K562 (cell line): ENCODE data around the gene SUPT20H. TPM values are rescaled to one million over a fixed set of nuclear protein-coding genes. Genes with fewer than 3 reads are reported as not detected.

Experiments used
- CTCF ChIP-seq, 3 experiments: IDR thresholded peaks in 2 of 3; conservative IDR thresholded peaks in 1 of 3; 2 replicates each; pipeline ENCODE4 v1.5.1; 2011 to 2012; ENCODE audit warnings: low read length in 3 of 3, mild to moderate bottlenecking in 3 of 3, control low read depth in 2 of 3, improper control_type of control experiment in 1 of 3, inconsistent platforms in 1 of 3, low read depth in 1 of 3, mixed read lengths in 1 of 3, moderate library complexity in 1 of 3; ENCODE audit not compliant: insufficient read depth in 2 of 3
- KLF16 ChIP-seq: IDR thresholded peaks from 2 replicates; pipeline ENCODE4 v1.6.1; 2016; ENCODE audit warnings: antibody characterized with exemption
- LCOR ChIP-seq: sonication (generic); formaldehyde crosslinking; IDR thresholded peaks from 2 replicates; pipeline ENCODE4 v1.8.0; 2022; ENCODE audit warnings: mild to moderate bottlenecking, missing genetic modification reagents
- SIX5 ChIP-seq, 2 experiments: IDR thresholded peaks; 2 replicates each; pipeline ENCODE4 v1.6.1; 2011; ENCODE audit warnings: low read length in 2 of 2, borderline replicate concordance in 1 of 2, low read depth in 1 of 2, mild to moderate bottlenecking in 1 of 2, moderate library complexity in 1 of 2; ENCODE audit not compliant: insufficient read depth in 1 of 2
- polyA plus RNA-seq, 8 experiments: library from polyadenylated mRNA; depleted of rRNA in 4 of 8; stranded (reverse) in 5 of 8; unstranded in 3 of 8; fragments of >200 nt; fragmentation: Nextera tagmentation in 2 of 8; fragmentation: Illumina TruSeq in 1 of 8; extraction: Ambion mirVana in 2 of 8; extraction: Trizol in 1 of 8; gene quantifications; 2 replicates each; pipeline versions ENCODE4 v1.2.1 to v1.2.3, GENCODE V29; 2011 to 2014; ENCODE audit warnings: inconsistent platforms in 1 of 8, missing spikeins in 1 of 8
- total RNA-seq, 7 experiments: library from RNA; depleted of rRNA in 6 of 7; stranded (reverse); fragments of >200 nt in 6 of 7; fragmentation: Illumina TruSeq in 2 of 7; extraction: Trizol in 2 of 7; gene quantifications; 2 replicates each; pipeline versions ENCODE4 v1.2.1 to v1.2.3, GENCODE V29; 2011 to 2021; ENCODE audit warnings: low replicate concordance in 1 of 7
- TF ChIP-seq, protein P1 (sequence below), 2 experiments: fragments of 450-650 bp; conservative IDR thresholded peaks; 2 replicates each; pipeline ENCODE4 v1.6.1; 2017; ENCODE audit warnings: mild to moderate bottlenecking in 2 of 2, moderate library complexity in 2 of 2
- TF ChIP-seq, protein P2 (sequence below), 2 experiments: fragments of 450-650 bp in 1 of 2; sonication (generic) in 1 of 2; formaldehyde crosslinking; conservative IDR thresholded peaks; 2 replicates each; pipeline versions ENCODE4 v1.4.0 to v1.8.1; 2020 to 2022; ENCODE audit warnings: mild to moderate bottlenecking in 1 of 2, missing genetic modification reagents in 1 of 2

SUPT20H gene
- total and polyA plus RNA-seq, 9 of the 15 experiments (the other 6 are each of a cell fraction or from before 2014, with no cell fraction given): 11.4 to 71.8 (median 31.7) TPM

DNA sequence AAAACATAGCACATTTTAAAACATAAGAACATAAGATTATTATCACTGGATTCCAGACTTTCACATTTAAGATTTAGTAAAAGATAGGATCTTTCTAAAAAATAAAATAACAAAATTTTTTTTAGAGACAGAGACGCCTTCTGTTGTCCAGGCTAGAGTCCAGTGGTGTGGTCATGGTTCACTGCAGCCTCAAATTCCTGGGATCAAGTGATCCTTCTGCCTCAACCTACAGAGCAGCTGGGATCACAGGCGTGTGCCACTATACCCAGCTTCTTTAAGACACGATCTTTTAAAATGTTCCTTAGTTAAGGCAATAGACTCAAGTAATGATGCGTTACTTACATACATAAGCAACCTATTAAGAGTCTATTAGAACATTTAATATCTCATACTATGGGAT lies 93.1 kb downstream of the SUPT20H start (continued):
- no peak for TF ChIP-seq CTCF (IDR thresholded peaks at IDR 0.05 in 2 of 3, conservative IDR thresholded peaks at IDR 0.05 in 1 of 3; ENCODE audit: insufficient read depth in 2 of 3, low read depth in 1 of 3, low read length in 3 of 3)
- TF ChIP-seq, protein P1, sequence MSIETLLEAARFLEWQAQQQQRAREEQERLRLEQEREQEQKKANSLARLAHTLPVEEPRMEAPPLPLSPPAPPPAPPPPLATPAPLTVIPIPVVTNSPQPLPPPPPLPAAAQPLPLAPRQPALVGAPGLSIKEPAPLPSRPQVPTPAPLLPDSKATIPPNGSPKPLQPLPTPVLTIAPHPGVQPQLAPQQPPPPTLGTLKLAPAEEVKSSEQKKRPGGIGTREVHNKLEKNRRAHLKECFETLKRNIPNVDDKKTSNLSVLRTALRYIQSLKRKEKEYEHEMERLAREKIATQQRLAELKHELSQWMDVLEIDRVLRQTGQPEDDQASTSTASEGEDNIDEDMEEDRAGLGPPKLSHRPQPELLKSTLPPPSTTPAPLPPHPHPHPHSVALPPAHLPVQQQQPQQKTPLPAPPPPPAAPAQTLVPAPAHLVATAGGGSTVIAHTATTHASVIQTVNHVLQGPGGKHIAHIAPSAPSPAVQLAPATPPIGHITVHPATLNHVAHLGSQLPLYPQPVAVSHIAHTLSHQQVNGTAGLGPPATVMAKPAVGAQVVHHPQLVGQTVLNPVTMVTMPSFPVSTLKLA (conservative IDR thresholded peaks at IDR 0.05): no peak
- TF ChIP-seq, protein P2, sequence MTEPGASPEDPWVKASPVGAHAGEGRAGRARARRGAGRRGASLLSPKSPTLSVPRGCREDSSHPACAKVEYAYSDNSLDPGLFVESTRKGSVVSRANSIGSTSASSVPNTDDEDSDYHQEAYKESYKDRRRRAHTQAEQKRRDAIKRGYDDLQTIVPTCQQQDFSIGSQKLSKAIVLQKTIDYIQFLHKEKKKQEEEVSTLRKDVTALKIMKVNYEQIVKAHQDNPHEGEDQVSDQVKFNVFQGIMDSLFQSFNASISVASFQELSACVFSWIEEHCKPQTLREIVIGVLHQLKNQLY (CRISPR knock-in tag; conservative IDR thresholded peaks at IDR 0.05): no peak
- no peak for TF ChIP-seq LCOR
- TF ChIP-seq SIX5 (IDR thresholded peaks at IDR 0.05; ENCODE audit: borderline replicate concordance in 1 of 2, insufficient read depth in 1 of 2, low read depth in 1 of 2, low read length in 2 of 2): no peak
- TF ChIP-seq KLF16: no peak
